GM18511 (cell line): ENCODE data around the gene TMED6.
"Not testable (repeated sequence)": the region's sequence is repeated elsewhere in the genome, so short reads cannot be mapped to it uniquely, and the experiment has no call there.

ENCODE experiments used
- ATAC-seq: cut with Tn5 transposase; IDR thresholded peaks from one replicate; pipeline ENCODE4 v1.9.1; 2021; ENCODE audit warnings: mild to moderate bottlenecking, moderate library complexity; ENCODE audit not compliant: unreplicated experiment

The TMED6 gene

DNA sequence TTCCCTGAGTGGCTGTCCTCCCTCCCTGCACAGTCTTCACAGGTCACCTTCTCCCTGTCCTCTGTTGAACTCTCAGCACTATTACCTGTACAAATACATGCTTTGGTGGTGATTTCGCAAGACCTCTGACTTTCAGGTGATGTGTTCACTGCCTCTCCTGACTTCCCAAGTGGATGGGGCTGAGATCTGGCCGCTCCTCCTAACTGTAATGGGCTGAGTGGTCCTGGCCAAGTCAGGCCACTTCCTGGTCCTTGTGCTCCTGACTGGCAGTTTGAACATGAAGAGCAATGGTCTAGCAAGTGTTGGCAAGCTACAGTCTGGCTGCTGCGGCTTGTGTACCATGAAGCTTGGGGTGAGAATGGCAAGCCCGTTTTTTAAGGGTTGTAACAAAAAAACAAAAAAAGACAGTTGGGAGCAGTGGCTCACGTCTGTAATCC is 11.7 kb upstream of the TMED6 start:
- no peak for ATAC-seq

DNA sequence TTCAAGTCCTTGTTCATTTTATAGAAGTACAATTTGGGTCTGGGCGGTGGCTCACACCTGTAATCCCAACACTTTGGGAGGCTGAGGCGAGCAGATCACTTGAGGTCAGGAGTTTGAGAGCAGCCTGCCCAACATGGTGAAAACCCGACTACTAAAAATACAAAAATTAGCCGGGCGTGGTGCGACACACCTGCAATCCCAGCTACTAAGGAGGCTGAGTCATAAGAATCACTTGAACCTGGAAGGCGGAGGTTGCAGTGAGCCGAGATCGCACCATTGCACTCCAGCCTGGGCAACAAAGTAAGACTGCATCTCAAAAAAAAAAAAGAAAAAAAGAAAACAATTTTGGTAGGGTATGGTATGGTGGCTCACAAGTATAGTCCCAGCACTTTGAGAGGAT is 8.5 kb upstream of the TMED6 start:
- ATAC-seq: not testable (repeated sequence)

DNA sequence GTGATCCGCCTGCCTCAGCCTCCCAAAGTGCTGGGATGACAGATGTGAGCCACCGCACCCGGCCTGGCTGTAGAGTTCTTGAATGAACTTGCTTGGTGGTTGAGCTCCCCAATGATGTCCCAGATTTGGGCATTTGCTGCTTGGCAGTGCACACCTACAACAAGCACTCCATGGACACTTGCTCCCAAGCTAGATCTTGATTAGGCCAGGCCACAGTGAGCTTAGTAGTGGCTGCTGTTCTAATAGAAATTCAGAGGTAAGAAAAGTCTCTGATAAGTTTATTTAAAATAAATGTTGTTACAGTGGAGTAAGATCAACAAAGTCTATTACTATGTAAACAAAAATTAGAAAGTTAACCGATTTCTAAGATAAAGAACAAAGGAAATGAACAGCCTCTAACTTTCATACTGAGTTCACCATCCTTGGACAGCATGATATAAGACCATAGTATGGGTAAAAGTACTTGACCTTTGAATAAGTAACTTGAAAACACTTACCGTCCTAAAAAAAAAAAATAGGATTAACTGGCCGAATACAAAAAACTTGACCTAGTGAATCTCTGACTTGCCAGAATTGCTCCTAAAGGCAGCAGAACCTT is 951 bp downstream of the TMED6 start:
- ATAC-seq: no peak

DNA sequence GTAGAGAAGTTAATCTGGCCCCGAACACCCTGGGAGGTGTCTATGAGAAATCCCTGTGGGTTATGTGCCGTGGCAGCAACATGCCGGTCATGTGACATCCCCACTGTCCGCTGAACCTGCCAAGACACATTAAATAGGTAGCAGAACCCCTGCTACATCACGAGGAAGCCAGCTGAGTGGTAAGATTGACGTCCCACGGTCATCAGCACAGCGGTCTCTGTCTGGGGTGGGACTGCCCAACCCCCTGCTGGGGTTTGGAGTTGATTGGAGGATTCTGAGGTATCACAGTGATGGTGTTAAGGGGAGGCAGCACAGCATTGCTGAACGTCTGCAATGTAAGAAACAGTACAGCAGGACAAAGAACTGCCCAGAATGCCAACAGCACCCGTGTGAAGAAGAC is 2.0 kb downstream of the TMED6 start:
- no peak for ATAC-seq

DNA sequence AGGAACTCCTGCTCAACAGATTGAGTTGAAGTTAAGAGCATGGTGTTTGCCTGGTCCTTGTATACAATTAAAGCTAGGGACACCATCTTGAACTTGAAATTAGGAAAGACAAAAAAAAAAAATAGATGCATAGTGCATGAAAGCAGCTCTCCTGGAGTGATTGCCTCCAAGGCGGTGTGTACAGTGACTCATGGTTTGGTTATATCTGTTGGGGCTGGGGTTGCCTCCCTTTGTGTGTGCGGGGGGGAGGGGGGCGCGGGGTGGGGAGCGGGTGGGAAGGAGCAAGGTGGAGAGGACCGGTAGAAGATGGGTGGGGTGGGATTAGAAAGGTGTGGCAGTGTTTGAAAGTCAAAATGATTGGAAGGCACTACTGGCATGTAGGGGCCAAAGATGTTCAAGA is 3.4 kb downstream of the TMED6 start:
- no peak for ATAC-seq

DNA sequence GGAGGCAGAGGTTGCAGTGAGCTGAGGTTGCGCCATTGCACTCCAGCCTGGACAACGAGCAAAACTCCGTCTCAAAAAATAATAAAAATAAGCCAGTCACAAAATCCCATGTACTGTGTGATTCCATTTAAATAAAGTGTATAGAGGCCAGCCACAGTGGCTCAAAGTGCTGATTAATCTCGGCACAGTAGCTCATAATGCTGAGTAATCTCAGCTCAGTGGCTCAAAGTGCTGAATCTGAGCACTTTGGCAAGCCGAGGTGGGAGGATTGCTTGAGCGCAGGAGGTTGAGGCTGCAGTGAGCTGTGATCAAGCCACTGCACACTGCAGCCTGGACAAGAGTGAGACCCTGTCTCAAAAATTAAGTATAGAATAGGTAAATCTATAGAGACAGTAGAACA is 4.9 kb downstream of the TMED6 start:
- no peak for ATAC-seq

DNA sequence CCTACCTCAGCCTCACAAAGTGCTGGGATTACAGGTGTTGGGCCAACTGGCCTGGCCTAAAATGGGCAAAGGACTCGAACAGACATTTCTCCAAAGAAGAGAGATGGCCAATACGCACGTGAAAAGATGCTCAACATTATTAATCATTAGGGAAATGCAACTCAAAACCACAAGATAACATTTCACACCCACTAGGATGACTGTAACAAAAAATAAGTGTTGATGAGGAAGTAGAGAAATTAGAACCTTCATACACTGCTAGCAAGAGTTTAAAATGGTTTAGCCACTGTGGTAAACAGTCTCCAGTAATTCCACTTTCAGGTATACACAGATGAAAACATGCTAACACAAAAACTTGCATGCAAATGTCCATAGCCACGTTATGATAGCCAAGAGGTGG is 5.7 kb downstream of the TMED6 start:
- no peak for ATAC-seq

DNA sequence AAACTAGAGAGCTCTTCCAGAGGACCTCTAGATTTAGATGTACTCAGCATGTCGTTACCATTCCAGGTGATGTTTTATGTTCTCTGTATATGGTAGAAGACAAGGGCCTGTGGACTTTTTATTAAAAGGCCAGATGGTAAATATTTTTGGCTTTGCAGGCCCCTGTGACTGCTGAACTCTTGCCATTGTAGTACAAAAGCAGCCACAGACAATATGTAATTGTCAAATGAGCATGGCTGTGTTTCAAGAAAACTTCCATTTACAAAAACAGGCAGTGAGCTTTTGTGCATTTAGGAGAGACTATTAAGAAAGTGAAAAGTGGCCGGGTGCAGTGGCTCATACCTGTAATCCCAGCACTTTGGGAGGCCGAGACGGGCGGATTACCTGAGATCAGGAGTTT is 7.4 kb downstream of the TMED6 start:
- ATAC-seq: no peak

DNA sequence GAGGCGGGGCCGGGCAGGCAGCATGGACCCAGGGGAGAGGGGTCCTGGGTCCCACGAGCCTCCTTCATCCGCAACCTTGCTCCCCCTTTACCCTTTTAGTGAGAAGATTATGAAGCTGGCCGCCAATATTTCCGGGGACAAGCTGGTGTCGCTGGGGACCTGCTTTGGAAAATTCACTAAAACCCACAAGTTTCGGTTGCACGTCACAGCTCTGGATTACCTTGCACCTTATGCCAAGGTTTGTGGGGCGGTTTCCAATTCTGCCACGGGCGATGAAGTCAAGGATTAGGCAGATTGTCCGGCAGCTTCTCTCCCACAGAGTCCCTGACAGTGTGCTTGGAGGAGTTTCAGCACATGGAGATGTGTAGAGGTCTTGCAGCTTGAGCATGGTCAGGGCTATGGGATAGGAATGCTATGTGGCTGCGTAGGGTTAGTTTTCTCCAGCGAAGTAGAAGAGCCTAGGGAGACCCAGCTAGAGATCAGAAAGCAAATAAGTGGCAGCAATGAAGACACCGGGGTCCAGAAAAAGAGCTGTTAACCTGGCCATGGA is 11.4 kb downstream of the TMED6 start:
- no peak for ATAC-seq

DNA sequence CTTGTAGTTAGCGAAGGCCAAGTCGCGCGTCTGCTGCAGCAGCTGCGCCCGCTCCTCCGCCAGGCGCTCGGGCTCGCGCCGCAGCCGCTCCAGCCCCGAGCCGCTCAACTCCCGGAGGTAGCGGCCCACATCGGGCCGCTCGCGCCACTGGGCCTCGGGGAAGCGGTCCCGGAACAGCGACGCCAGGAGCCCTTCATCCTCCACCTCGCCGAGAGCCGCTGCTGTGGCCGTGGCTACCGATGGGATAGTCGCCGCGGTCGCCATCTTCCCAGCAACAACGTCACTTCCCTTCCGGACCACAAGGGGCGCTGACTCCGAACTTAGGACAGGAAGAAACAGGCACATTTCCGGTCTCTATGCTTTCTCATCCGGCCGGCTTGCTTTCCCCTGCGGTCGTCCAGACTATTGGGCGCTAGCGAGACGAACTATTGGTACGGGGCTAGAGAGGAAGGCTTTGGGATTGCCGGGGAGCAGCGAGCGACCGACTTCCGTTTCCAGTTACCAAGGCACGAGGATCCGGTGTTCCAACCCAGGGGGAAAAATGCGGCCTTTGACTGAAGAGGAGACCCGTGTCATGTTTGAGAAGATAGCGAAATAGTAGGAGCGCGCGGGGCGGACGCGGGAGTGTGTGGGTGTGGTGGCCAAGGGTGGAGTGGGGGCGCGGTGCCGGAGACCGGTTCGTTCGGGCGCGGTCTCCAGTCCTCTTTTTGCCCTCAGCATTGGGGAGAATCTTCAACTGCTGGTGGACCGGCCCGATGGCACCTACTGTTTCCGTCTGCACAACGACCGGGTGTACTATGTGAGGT is 12.1 kb downstream of the TMED6 start, which contains the start of the genes COG8 and NIP7:
TSS of gene COG8 (minus strand) at position 276 of the 806 bp plus-strand sequence. CDS start at position 264, 12 bp downstream.
TSS of gene NIP7 (plus strand) at position 484 of the 806 bp plus-strand sequence. CDS start at position 542, 58 bp downstream.
- peak; percentile 90 for ATAC-seq

DNA sequence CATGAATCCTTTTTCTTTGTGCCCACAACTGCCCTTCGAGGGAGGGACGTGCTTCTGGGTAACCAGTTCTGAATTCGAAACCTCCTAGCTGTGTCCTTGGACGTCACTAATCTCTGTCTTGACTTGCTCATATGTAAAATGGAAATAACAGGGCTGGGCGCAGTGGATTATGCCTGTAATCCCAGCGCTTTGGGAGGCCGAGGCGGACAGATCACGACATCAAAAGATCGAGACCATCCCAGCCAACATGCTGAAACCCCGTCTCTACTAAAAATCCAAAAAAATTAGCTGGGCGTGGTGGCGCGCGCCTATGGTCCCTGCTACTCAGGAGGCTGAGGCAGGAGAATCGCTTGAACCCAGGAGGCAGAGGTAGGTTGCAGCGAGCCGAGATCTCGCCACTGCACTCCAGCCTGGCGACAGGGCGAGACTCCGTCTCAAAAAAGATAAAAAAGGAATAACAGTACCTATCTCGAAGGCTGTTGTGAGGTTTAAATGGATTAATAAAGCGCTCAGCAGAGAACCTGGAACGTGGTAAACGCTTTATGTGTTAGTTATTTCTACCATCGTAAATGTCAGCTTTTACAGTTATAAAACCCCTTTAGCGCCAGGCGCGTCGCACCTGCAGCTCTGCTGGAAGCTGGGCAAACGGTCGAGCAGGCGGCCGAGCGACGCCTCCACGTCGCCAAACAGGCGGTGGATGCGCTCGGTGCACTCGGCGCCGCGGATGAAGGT is 12.9 kb downstream of the TMED6 start:
- ATAC-seq: no peak

DNA sequence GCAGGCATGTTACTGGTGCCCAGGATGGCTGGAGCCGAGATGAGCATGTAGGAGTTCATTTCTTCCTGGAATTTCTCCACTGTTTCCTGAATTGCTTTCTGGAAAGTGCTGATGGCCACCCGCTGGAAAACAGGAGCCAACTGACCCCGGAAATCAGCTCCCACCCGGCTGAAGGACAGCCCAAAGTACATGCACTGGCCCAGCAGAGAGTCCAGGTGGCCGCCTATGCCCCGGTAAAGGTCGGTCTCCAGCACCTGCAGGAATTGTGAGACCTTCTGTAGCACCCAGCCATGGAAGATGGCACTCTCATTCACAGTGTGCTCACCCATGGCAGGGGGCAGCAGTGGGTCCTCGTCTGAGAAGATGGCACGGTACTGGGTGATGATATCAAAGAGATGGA is 16.9 kb downstream of the TMED6 start:
- no peak for ATAC-seq

DNA sequence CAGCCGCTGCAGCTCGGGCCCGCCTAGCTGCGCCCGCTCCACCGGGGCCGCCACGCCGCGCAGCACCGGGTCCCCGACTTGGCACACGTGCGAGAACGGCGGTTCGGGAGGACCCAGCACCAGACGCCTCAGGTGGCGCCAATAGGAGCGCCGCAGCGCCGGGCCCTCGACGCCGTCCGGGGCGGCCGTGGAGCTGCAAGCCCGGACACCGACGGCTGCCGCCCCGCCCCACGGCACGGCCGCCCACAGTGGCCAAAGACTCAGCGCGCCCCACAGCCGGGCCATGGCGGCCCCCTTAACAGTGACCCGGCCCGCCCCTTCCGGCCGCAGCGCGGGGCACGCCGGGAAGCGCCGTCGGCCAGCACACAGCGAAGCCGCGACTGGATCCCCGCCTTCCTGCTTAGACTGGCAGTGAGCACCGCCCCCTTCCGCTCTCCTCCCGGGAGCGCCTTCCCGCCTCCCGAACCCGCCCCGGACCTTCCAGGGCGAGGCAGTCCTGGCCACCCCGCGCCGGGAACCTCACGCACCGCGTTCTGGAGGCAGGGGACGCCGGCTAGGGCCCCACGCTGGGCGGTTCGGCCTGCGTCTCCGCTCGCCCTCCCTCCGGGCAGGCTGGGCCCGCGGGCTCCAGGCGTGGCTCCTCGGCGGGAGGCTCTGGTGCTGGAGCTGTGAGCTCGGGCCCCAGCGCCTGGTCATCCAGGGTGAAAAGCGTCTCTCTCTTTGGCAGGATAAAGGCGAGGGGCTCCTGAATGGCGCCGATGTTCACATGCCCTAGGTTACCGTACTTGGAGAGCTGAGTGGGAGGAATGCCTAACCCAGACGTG is 21.1 kb downstream of the TMED6 start, which contains the start of gene PDF:
TSS of gene PDF (minus strand) at position 303 of the 824 bp plus-strand sequence. CDS start at position 285, 18 bp downstream.
- ATAC-seq: peak; percentile 93

DNA sequence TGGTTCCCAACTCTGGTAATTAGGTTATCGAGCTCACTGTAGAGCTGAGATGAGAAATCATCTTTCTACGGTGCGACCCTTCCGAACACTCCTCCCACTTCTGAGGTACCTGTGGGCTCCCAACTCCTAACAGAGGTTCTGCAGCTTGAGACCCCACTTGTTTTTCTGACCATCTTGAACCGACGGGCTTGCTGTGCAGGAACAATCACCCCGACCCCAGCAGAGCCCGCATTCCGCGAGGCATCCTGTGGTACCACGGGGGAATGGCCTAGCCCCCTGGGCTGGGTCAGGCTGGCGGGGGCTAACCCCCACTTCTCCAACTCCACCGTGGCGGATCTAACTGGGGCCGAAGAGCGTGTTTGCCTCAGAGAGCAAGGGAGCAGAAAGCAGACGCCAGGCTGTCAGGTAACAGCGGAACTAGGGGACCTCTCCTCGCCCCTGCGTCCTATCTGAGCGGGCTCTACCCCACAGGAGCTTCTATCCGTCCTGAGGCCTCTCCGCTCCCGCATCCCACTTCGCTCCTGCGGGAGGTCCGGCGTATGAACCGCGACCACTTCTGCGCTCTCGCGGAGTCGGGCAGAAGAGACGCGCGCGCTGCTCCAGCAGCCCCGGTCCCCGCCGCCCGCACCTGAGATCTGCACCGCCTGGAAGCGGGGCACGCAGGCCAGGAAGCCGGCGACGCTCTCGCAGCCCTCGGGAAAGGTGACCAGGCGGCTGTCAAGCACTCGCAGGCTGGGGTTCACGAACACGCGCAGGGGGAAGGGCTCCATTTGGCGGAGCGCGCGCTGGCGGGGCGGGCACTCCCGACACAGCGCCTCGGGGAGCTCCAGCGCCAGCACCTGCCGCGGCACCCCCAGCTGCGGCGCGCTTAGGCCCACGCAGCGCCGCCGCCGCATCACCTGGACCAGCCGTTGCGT is 22.0 kb downstream of the TMED6 start:
- ATAC-seq: peak; percentile 48

DNA sequence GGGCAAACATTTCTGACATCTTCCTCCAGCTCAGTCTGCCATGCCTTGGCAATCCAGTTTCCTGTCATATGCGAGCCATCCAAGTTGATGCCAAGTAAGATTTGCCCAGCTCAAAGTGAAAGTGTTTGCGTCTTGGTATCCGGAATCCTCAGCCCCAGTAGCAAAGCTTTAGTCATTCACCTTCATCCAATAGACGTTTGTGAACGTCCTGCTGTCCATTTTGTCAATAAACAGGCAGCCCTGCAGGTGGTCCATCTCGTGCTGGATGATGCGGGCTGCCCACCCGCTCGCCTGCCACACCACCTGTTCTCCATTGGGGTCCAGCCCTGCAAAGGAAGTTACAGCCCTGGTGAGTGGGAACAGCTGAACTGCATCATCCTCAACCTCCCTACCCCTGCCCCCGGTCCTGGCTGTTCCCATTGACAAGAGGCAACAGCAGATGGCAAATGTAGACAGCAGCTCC is 22.7 kb downstream of the TMED6 start:
- no peak for ATAC-seq

DNA sequence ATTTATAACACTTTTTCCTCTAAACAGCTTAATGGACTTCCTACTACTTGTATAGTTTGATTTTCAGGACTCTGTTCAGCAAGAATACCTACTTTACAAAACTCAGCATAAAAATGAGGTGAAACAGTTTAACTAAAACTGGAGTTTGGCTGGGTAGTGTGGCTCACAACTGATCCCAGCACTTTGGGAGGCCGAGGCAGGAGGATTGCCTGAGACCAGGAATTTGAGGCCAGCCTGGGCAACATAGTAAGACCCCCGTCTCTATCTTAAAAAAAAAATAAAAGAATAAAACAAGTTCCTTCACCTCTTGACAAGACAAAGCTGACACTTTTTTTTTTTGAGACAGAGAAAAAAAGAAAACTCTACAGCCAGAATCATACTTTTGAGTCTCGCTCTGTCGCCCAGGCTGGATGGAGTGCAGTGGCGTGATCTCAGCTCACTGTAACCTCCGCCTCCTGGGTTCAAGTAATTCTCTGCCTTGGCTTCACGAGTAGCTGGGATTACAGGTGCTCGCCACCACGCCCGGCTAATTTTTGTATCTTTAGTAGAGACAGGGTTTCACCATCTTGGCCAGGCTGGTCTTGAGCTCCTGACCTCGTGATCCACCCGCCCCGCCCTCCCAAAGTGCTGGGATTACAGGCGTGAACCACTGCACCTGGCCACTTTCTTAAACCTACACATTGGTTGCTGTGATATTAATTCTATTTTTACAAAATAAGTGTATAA is 23.8 kb downstream of the TMED6 start:
- ATAC-seq: no peak

DNA sequence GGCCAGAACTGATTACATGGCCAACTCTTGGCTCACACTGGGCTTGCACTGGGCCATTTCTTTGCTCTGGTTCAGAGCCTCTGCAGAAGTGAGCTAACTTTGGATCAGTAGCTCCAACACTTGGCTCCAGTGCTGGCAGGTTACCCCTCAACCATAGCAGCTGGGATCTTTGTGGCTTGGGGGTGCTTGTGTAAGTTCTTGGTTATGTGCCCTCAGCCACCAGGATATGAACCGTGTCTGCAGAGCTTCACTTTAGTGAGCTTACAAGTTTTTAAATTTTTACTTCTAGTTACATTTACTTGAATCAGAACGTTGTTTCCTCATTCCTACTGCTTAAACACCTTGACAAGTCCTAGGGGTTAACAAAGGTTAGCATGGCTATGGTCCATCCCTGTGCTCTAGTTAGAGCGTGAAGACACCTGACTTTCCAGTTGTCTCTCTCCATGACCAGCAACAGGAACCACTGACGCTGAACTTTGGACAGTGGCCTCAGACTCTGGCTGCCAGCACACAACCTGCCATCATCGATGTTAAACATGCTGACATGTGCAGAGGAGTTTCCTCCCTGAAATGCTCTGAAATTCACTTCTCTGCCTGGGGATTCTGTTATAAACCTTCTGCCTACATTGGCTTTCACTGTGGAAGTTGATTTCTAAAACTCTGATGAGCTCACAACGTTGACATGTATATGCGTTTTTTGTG is 25.3 kb downstream of the TMED6 start:
- no peak for ATAC-seq

DNA sequence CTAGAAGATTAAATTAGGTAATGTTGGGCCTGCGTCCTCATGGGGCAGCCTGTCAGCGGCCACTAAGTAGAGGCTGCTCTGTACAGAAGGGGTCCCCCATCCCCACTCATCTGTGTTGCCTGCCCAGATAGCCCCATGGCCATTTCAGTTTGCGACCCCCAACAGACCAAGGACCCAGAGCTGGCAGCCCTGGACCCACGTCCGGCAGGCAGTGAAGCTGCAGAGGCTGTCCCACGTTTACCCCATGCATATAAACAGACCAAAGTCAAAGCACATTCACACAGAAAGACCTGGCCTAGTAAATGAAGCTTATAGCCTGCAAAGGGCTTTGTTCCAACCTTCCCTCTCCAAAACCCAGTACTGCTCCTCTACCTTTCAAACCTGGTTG is 25.8 kb downstream of the TMED6 start:
- no peak for ATAC-seq
